ENCODE data around the gene SHOC2.

DNA sequence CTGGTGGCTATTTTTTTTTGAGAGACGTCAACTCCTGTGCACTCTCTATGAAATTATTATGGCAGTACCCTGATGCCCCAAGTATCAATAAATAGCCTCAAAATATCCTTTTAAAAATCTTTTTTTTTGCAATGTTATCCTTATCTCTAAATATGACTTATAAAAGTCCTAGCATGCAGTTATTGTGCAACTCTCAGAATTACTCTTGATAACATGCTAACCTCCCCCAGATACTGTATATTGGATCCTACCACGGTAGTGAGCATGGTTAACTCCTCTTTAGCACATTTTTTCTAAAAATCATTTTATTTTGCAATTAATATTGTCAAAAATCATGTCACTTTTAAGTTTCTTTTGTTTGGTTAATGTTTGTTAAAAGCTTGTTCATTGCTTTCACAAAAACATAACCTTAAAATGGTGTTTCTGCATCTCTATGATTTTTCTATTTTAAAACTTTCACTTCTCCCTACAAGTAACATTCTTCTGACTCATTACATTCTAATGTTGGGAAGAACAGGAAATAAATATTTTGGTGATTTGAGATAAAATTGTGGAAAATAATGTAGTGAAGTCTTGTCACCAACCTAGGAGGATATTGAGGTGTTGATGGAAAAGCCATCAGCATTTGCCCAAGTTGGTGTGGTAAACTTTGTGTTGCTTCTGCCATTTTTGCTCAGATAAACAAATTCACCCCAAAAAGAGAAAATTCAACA is 115.3 kb downstream of the SHOC2 start:
- TF ChIP-seq CTCF (IDR thresholded peaks at IDR 0.05) (no peak), POLR2A (IDR thresholded peaks at IDR 0.05) (no peak)
